Pancreas (tissue), 10 donors: ENCODE measurements around the gene METTL6. TPM values are rescaled to one million over a fixed set of nuclear protein-coding genes. Genes with fewer than 3 reads are reported as not detected.

Experiments used
- ATAC-seq, 4 donors: fragments of 200-7000 bp; cut with Tn5 transposase; one replicate each; pipeline versions ENCODE4 v1.8.0 to v1.9.1; 2020; ENCODE audit warnings: mild to moderate bottlenecking in 4 of 4, moderate library complexity in 4 of 4
- DNase-seq, 6 donors: peaks; one replicate each; pipeline ENCODE4 v3.0.0-alpha.2; 2020
- FAIRE-seq: peaks from 2 replicates; lab custom pipeline; 2012; peaks lifted over from hg19 to GRCh38; lab: Jason Lieb, UNC
- H3K27ac ChIP-seq, 4 donors: fragments of 200-600 bp; sonication (generic); 1 replicate in 3 of 4; 2 replicates in 1 of 4; pipeline versions ENCODE4 v1.5.0 to v1.8.0; 2020
- H3K27me3 ChIP-seq, 4 donors: fragments of 200-600 bp; one replicate each; pipeline ENCODE4 v1.8.0; 2021
- H3K36me3 ChIP-seq, 3 donors: fragments of 200-600 bp; sonication (generic) in 1 of 3; one replicate each; pipeline versions ENCODE4 v1.5.0 to v1.8.0; 2020 to 2021
- H3K4me1 ChIP-seq, 3 donors: fragments of 200-600 bp; one replicate each; pipeline ENCODE4 v1.8.0; 2021
- H3K4me3 ChIP-seq, 4 donors: fragments of 200-600 bp; sonication (generic) in 2 of 4; one replicate each; pipeline versions ENCODE4 v1.5.0 to v1.8.0; 2020 to 2021
- H3K9me3 ChIP-seq, 4 donors: fragments of 200-600 bp; one replicate each; pipeline ENCODE4 v1.8.0; 2021
- CTCF ChIP-seq, 4 donors: fragments of 200-600 bp; sonication (generic) in 3 of 4; IDR thresholded peaks; one replicate each; pipeline versions ENCODE4 v1.5.0 to v1.8.0; 2021; ENCODE audit warnings: antibody characterized with exemption in 4 of 4
- WGBS, 2 donors: extraction: QIAGEN DNeasy Blood & Tissue Kit; methylation state at CpG; one replicate each; pipeline ENCODE4 v1.1.7; 2013; 5-methylcytosine and 5-hydroxymethylcytosine counted together
- intact Hi-C, 3 donors: fragments of 100-400 bp; cut with DNase I; formaldehyde crosslinking; loops; one replicate each; pipeline versions ENCODE4 v1.11.1 to v1.14.2; 2022
- polyA plus RNA-seq, 2 donors: library from polyadenylated mRNA; stranded (reverse); fragments of 200-250 nt; gene quantifications; one replicate each; pipeline ENCODE4 v1.2.3, GENCODE V29; 2013
- total RNA-seq, 6 donors: library from RNA; stranded (reverse); fragmentation: NEBNext Ultra II Directional in 4 of 6; extraction: Animal tissue kit (Norgen Biotek cat#: 25700) in 4 of 6; gene quantifications; one replicate each; pipeline versions ENCODE4 v1.2.1 to v1.2.4, GENCODE V29; 2021 to 2023
- donor health status: healthy with polysubstance abuse.
- donor health status: DM: no; HTN: no; CAD: no; lungs with moderate emphysema.
- donor health status: DM: no; HTN: no; CAD: no.
- donor health status: control.
- donor health status: control.
- donor health status: Bipolar disorder and iron deficiency.
- donor health status: DM: yes; HTN: yes; CAD: no.
- donor health status: DM: no; HTN: no; CAD: no.
- donor health status: DM: no; HTN: no; CAD: no.
- donor health status: DM: yes; HTN: yes; CAD: no.

METTL6 gene
- total and polyA plus RNA-seq, 8 donors, result 3.0 to 9.9 (median 5.2) TPM

GRCh38 chr3:15434756-15435155 lies 7.4 kb upstream of the METTL6 start:
- H3K4me1 ChIP-seq, result no peaks in the 10 kb centered on the region
- no peak for DNase-seq
- no peaks in the 10 kb centered on the region for H3K9me3 ChIP-seq
- H3K27me3 ChIP-seq, result no peaks in the 10 kb centered on the region
- no peak overlapping the region for H3K27ac ChIP-seq
- 95 to 96% methylated on average over 4 of the region's 4 CpGs for WGBS, 2 donors
- no peak for ATAC-seq
- H3K36me3 ChIP-seq, result peaks cover 6 to 50% (median 35%) of the 10 kb centered on the region in 3 donors
- no peak for FAIRE-seq
- intact Hi-C loops, result loop anchor here in 2 of 3 donors (10.0 kb wide), 2 partner anchors 110 to 120 kb away; no protein-coding TSS in a partner anchor
- no peak overlapping the region for H3K4me3 ChIP-seq
- no peak for TF ChIP-seq CTCF (IDR thresholded peaks at IDR 0.05)

GRCh38 chr3:15433531-15433930 lies 6.2 kb upstream of the METTL6 start:
- peaks cover 0 to 10% (median 0%) of the 10 kb centered on the region in 3 donors for H3K4me1 ChIP-seq
- no peak overlapping the region for H3K4me3 ChIP-seq
- intact Hi-C loops, result loop anchor here in 2 of 3 donors (10.0 kb wide), 2 partner anchors 111 to 121 kb away; no protein-coding TSS in a partner anchor
- FAIRE-seq (no peak), ATAC-seq (no peak), DNase-seq (no peak)
- peaks cover 6 to 38% (median 30%) of the 10 kb centered on the region in 3 donors for H3K36me3 ChIP-seq
- no peaks in the 10 kb centered on the region for H3K9me3 ChIP-seq
- WGBS, 2 donors, result 89 to 95% methylated on average over 1 of the region's 1 CpG
- H3K27me3 ChIP-seq, result no peaks in the 10 kb centered on the region
- no peak overlapping the region for H3K27ac ChIP-seq
- TF ChIP-seq CTCF (IDR thresholded peaks at IDR 0.05), result no peak

GRCh38 chr3:15431256-15431837 lies 4.0 kb upstream of the METTL6 start:
- WGBS, 2 donors, result 69 to 77% methylated on average over 3 of the region's 3 CpGs
- intact Hi-C loops, result loop anchor here in 2 of 3 donors (10.0 kb wide), 2 partner anchors 113 to 123 kb away; no protein-coding TSS in a partner anchor
- Histone ChIP-seq H3K27me3 (no peaks in the 10 kb centered on the region), H3K4me3 (no peak overlapping the region), H3K27ac (no peak overlapping the region), H3K36me3 (peaks cover 0 to 22% (median 14%) of the 10 kb centered on the region in 3 donors), H3K9me3 (no peaks in the 10 kb centered on the region), H3K4me1 (peaks cover 0 to 13% (median 0%) of the 10 kb centered on the region in 3 donors)
- ATAC-seq (no peak), FAIRE-seq (no peak), DNase-seq (no peak)
- TF ChIP-seq CTCF (IDR thresholded peaks at IDR 0.05), result no peak

GRCh38 chr3:15430624-15431023 lies 3.3 kb upstream of the METTL6 start:
- H3K36me3 ChIP-seq, result peaks cover 0 to 15% (median 8%) of the 10 kb centered on the region in 3 donors
- no peak for ATAC-seq
- no peak overlapping the region for H3K27ac ChIP-seq
- WGBS, 2 donors, result 85% methylated on average over 1 of the region's 1 CpG
- intact Hi-C loops, result loop anchor here in 2 of 3 donors (10.0 kb wide), 2 partner anchors 114 to 124 kb away; no protein-coding TSS in a partner anchor
- H3K4me3 ChIP-seq, result no peak overlapping the region
- no peak for DNase-seq
- no peak for FAIRE-seq
- TF ChIP-seq CTCF (IDR thresholded peaks at IDR 0.05), result no peak
- peaks cover 0 to 16% (median 0%) of the 10 kb centered on the region in 3 donors for H3K4me1 ChIP-seq
- H3K27me3 ChIP-seq, result no peaks in the 10 kb centered on the region
- no peaks in the 10 kb centered on the region for H3K9me3 ChIP-seq

- ATAC-seq (no peak), DNase-seq (no peak), FAIRE-seq (no peak)
- no peak for TF ChIP-seq CTCF (IDR thresholded peaks at IDR 0.05)
- WGBS, 2 donors, result 85 to 89% methylated on average over 6 of the region's 6 CpGs
- Histone ChIP-seq H3K9me3 (no peaks in the 10 kb centered on the region), H3K4me3 (peak overlapping the region in 1 of 4 donors; percentile 81), H3K27ac (no peak overlapping the region), H3K27me3 (no peaks in the 10 kb centered on the region), H3K36me3 (no peaks in the 10 kb centered on the region), H3K4me1 (peaks cover 0 to 16% (median 0%) of the 10 kb centered on the region in 3 donors)
- intact Hi-C loops, result no loop called here
These were observed 1.7 kb upstream of the METTL6 start for GRCh38 chr3:15429080-15429479.
